SIG-M5 (cell line): ENCODE data around the gene SPATA45.

ENCODE experiments used
- DNase-seq: peaks from one replicate; lab custom pipeline; 2025; lab: John Stamatoyannopoulos, UW

Gene SPATA45

DNA sequence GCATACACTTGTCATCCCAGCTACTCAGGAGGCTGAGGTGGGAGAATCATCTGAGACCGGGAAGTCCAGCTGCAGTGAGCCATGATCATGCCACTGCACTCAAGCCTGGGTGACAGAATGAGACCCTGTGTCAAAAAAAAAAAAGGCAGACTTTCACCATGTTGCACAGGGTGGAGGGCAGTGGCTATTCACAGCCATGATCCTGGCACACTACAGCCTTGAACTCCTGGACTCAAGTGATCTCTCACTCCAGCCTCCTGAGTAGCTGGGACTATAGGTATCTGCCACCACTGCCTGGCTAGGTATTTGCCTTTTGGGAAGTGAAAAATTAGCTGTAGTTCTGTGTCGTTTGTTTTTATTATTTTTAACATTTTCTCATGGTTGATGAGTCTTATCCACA lies 19.1 kb downstream of the SPATA45 start:
- DNase-seq, result no peak

DNA sequence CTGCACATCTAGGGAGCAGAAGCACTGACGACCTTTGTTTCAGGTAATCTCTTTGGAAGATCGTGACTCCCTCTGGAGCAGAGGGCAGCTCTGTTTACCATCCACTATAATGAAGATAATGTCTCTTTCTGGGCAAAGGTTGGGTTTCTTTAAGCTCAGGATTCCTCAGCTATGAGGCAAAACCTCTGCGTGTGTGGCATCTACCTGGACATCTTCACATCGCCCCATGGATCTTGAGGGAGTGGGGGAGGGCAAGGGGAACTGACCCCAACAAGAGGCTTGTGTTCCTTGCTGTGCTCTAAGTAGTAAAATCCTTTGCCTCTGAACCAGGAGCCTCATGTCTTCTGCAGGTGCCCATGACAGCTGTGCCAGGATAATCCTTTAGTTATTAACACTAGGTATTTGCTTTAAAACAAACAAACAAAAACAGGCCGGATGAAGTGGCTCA lies 19.6 kb downstream of the SPATA45 start:
- DNase-seq, result no peak

DNA sequence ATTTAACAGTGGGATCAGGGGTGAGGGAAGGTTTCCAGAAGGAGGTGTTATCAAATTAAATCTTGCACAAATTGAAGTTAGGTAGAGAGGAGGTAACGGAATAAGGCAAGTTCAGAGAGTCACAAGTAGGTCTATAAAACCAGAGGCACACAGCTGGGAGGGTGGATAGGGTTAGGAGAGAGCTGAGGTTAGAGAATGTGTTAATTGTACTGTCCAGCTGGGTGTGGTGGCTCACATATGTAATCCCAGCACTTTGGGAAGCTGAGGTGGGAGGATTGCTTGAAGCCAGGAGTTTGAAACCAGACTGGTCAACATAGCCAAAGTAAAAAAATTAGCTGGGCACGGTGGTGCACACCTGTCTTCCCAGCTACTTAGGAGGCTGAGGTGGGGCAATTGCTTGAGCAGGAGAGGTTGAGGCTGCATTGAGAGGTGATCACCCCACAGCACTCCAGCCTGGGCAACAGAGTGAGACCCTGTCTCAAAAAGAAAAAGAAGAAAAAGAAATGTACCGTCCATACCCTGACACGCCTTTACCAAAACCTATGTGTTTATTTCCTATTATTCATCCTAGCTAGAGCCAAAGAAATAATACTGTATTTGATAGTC lies 20.2 kb downstream of the SPATA45 start:
- no peak for DNase-seq

DNA sequence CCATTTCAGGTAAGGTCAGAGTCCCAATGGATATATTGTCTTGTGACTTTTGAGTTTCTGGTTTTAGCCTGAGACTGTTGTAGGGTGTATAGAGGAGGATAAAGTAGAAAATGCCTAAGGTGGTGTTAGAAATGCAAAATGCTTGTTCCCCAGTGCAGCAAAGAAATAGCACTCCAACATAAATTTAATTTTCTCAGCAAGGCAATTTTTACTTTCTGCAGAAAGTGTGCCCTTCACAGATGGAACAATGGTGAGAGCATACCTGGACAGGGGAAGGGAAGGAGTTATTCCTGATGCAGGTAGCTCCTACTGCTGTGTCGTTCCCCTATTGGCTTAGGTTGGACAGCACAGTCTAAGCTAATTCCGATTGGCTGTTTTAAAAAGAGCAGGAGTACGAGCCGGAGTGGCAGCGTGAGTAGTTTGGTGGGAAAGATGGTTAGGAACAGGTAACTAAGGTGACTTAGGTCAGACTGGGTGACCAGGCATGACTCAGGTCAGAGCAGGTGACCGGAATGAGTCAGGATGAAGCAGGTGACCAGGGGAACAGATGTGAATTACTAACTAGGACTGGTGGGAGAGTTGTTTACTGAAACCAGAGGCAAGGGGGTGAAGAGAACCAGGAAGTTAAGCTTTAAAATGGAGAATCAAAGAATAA lies 21.5 kb downstream of the SPATA45 start:
- no peak for DNase-seq

DNA sequence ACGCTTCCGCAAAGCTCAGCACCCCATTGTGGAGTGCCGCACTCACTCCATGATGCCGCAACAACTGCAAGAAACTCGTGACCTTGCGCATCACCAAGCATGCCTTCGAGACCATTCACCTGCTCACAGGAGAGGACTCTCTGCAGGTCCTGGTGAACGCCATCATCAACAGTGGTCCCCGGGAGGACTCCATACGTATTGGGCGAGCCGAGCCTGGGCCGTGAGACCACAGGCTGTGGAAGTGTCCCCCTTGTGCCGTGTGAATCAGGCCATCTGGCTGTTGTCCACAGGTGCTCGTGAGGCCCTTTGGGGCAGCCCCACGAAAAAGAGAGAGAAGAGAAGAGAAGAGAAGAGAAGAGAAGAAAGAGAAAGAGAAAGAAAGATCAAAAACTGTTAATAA lies 23.2 kb downstream of the SPATA45 start:
- DNase-seq, result no peak

DNA sequence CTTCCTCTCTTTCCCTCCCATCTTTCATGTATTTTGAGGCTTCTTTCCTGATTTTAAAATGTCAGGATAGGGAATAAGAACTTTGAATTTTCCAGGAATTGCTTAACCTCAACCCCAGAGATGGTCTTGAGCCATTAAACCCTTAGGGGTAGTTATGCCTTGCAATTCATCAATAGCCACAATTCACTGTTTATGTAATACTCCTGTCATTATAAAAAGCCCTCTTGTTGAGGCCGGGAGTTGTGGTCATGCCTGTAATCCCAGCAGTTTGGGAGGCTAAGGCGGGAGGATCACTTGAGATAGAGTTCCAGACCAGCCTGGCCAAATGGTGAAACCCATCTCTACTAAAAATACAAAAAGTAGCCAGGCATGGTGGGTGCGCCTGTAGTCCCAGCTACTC lies 24.5 kb downstream of the SPATA45 start:
- DNase-seq, result no peak

DNA sequence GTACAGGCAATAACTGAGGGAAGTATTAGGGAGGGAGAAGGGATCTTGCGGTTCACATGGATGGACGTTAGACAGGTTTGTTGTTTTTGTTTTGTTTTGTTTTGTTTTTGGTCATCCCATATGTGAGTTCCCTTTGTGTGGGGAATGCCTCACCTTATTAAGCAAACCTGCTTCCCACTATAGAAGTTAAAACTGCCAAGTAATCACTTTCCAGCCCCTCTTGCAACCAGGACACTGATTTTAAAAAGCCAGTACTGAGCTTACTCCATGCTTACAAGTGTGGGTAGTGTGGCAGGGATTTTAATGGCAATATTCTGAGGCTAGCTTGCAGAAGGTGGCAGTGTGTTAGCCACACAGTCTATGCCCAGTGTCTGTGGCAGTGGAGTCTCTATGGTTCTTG lies 26.5 kb downstream of the SPATA45 start:
- DNase-seq, result no peak

DNA sequence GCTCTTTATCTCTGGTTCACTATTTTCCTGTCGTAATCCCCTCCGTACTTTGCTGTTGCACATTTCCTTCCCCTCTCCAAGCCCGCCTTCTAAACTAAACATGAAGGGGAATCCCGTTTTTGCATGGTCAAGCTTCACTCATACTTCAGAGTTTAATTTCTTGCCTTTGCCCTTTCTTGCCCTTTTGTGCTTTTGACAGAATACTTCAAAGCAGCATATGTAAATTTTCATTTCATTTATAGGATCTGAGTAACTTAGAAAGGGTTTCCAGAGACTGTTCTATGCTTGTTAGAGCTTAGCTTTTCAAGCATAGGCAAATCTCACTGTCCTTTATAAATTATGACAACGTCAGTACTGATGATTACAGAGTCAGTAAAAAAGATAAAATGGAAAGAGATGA lies 27.7 kb downstream of the SPATA45 start:
- no peak for DNase-seq

DNA sequence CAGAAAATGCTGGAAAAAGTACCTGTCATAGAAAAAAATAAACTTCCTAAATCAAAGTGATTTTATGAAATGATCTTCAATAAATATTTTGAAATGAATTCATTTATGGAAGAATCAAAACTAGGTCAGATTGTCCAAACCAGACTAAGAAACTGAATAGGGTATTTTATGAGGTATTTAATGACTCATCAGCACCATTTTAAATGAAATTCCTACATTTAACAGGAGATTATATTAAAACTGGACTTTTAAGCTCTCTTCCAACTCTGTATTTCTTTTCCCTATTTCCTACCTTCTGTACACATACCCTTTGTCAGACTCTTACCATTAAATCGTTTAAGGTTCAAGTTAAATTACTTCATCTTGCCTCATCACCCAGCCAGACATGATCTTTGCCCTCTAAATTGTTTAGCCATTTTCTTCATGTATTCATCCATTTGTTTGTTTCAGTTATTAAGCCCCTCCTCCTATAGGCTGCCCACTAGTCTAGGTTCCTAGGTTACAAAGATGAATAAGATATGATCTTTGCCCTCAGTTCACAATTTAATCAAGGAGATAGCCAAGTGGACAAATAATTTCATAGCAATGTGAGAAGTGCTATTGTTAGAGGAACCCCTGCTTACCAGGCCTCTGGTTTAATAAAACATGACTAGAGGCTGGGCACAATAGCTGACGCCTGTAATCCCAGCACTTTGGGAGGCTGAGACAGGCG lies 30.7 kb downstream of the SPATA45 start:
- DNase-seq, result no peak

DNA sequence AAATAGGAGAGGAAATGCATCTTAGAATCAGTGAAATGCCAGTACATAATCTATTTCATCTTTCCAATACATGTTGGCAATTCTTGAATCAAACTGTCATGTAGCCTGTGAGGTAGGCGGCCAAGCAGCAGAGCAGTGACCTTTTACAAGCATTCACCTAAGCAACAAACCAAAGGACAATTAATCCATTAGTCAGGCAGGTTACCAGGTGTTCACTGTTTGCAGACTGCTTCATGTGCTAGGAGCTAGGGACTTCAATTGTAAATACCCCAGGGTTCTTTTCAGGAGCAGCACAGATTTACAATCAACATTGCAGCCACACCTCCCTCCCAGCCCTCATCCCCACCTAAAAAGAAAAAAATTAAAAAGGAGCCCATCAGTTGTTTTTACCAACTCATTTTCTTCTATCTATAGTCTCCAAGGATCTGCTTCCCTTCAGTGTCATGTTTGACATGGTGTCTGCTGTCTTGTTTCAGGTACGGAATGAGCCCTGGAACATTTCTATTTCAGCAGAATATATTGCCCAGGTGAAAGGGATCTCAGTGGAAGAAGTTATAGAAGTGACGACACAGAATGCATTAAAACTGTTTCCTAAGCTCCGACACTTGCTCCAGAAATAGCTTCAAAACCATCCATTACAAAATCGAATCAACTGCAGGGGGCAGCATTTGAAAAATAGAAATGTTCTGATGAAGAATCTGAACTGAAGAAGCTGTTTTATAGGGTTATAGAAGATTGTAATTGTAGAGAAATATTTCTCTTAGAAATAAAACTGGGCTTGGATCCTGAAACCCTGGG lies 32.7 kb downstream of the SPATA45 start:
- no peak for DNase-seq

DNA sequence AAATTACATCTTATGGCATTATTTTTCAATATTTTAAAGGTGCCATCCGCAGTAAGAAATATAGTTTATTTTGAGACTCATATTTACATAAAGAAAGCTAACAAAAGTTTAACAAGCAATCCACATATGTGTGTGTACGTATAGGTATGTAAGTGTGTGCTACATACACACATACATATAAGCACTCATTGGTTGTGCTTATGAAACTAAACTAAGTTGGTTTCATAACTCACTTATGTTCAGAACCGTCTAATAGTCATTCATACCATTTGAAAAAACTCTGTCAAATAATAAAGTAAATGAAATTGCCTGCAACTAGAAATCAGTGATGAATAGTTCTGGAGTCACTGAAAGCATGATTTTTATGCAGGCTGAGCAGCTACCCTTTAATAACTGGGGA lies 41.7 kb downstream of the SPATA45 start:
- no peak for DNase-seq

DNA sequence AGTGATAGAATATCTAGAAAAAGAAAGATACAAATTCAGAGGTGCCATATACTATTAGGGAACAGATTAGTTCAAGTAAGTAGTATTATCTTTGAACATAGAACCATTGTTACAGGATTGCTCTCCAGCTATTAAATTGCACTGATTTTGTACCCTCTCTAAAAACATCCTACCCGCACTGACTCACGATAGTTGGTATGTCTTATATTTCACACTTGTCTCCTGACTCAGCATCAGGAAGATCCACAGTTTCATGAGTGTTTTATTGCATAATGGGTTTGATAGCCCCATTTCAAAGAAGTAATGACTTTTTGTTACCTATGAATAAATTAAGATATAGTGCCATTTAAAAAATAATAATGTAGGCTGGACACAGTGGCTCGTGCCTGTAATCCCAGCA lies 49.8 kb downstream of the SPATA45 start:
- DNase-seq, result no peak

DNA sequence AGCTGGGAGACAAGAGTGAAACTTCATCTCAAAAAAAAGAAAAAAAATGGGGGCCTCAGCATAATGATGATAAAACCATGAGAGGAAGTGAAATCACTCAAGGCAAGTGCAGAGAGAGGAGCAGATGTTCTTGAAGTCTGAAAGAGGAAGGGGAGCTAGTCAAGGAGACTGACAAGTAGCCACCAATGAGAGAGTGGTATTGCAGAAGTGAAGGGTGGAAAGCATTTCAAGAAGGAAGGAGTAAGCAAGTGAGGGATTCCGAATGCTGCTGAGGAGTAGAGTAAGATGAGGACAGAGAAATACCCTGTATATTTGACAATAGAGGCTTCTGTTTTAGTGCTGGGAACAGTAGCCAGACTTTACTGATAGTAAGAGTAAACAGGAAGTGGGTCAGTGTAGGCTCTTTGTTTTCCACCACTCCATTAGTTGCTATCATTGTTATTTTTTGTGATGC lies 52.9 kb downstream of the SPATA45 start:
- DNase-seq, result peak; percentile 100

DNA sequence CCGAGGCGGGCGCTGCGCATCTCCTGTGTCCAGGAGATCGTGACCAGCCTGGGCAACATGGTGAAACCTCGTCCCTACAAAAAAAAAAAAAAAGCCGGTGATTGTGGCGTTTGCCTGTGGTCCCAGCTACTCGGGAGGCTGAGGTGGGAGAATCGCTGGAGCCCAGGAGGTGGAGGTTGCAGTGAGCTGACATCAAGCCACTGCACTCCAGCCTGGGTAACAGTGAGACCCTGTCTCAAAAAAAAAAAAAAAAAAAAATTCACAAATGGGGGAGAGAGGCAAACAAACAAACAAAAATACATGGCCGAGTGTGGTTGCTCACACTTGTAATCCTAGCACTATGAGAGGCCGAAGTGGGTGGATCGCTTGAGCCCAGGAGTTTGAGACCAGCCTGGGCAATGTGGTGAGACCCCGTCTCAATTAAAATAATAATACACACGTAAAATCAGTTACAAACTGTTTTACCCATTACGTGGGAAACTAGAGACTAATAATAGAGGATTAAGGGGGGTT lies 55.0 kb downstream of the SPATA45 start:
- DNase-seq, result no peak

DNA sequence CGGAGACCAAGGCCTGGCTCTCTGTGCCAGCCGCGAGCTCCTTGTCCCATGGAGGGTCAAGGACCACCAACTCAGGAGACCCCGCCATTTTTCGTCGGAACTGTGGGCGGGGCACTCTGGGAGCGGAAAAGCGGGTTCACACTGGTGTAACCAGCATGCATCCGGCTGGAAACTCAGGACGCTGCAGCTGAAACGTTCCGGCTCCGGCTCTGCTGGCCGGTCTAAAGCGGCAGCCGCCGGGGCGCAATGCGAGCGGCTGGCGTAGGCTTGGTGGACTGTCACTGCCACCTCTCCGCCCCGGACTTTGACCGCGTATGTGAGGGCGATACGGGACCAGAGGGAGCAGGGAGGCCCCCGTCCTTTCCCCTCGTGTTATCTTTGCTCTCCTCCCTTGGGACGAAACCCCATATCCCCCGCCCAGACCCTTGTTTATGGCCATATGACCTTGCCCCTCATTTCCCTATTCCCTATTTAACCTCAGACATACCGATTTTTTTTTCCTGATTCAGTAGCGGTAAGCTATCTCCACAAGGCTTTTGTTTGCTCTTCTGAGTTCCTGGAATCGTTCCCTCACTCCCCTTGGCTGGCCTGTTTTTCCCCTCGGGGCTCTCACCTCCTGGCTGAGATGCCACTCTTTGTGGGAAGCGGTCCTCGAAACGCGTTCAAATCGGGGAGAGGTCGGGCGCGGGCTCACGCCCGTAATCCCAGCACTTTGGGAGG lies 55.6 kb downstream of the SPATA45 start, which contains the start of the genes NSL1 and TATDN3:
NSL1 (minus strand) TSS at position 102 of the 720 bp plus-strand sequence; CDS start at position 88, 14 bp downstream.
TATDN3 (plus strand) TSS at position 219 of the 720 bp plus-strand sequence; CDS start at position 247, 28 bp downstream.
- DNase-seq, result no peak

DNA sequence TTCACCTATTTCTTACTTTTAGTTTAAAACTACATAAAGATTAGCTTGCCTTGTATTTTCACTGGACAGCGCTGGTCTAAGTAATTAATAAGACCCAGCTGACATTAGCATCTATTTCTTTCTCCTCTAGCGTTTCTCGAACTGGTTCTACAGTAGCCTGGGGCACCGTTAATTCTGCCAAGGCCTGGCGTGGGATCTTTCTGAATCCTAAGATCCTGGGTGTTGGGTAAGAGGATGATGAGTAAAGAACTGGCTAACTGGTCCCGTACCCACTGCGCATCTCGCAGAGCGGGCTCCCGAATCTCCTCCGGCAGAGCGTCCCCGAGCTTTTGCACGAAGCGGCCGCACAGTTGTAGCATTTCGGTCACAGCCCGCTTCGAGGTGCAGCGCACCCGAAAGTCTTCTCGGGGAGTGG lies 56.2 kb downstream of the SPATA45 start:
- no peak for DNase-seq

DNA sequence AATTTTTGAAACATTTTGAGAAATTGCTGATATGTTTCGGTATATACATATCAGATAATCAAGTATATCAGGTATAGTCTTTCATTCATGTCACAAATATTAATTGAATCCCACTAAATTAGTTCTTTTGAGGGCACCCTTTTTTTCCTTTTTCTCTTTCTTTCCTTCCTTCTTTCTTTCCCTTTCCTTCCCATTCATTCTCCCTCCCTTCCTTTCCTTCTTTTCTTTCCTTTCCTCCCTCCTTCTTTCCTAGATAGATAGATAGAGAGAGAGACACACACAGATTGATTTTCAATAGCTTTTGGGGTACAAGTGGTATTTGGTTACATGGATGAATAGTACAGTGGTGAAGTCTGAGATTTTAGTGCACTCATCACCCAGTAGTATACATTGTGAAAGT lies 61.6 kb downstream of the SPATA45 start:
- DNase-seq, result no peak

DNA sequence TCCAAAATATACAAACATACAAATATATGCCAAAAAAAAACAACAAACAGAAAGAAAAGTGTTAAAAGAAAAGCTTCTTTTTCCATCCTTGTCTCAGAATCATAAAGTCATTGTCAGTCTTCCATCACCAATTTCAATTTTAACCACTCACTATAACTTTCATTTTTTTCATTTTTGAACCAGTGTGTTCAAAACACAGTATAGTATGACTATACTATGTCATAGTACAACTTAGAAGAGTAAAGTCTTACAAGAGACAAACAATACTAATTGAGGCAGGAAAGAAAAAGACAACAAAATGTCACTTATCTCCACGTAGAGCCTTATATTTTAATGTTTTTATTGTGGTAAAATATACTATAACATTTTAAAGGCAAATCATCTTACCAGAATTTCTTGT lies 63.5 kb downstream of the SPATA45 start:
- no peak for DNase-seq

DNA sequence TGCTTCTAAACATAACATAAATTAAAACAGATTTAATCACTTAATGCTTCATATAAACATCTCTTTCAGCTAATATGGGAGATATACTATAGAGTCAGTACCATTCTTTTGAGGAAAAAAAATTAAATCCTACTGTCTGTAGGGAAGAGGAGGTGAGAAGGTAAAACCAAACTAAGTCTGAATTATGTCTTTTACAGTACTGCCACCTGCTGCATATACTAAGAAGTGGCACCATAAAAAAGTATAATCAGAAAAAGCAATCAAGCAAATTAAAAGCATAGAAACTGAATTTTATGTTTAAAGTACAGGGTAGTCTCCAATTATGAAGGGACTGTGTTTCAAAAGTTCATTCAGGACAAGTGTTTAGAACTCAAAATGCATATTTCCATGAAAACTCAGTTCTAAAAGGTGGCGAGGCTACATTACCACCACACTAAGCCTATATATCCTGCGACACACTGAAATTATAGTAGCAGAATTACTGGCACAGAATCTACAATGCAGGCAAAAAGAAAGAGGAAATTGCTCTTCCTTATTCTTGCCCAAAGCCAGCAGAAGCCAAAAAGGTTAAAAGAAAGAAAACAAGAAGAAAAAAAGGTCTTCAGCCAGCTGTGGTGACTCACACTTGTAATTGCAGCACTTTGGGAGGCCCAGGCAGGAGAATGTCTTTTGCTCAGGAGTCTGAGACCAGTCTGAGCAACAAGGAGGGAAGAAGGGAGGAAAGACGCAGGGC lies 64.9 kb downstream of the SPATA45 start:
- DNase-seq, result peak; percentile 54

DNA sequence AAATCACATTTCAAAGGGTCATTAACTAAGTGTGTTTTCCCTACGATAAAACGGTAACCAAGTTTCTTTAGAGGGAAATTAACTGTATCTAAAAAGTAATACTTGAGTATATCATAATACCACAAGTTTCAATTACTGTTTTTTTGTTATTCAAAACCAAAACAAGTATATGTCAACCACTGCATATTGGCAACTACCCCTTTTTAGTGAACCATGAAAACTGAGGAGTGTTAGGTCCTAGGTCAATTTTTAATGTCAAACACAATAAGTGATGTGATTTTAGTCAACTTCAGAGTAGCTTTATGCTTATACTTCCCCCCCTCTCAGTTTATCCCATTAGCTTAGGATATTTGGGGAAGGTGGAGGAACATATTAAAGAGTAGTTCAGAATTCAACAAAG lies 66.2 kb downstream of the SPATA45 start:
- no peak for DNase-seq

DNA sequence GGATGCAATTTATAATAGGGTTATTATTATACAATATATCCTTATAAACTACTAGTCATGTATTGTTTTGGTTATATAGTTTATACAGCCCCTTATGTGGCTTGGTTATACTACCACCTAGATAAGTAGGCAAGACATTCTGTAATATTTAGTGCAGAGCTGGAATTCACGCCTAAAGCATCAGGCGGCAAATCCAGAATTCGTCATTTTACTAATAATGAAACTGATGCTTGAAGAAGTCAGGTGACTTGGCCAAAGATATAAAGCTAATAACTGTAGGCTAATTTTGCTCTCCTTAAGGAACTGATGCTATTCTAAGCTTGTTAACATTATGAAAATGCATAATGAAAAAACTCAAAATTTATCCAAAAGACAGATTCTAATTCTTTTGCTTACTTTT lies 66.7 kb downstream of the SPATA45 start:
- DNase-seq, result no peak
